HG03354 (cell line): ENCODE results near the gene USP24.
"Not testable (repeated sequence)": the region's sequence is repeated elsewhere in the genome, so short reads cannot be mapped to it uniquely, and the experiment has no call there.

ENCODE experiments used
- ATAC-seq: cut with Tn5 transposase; IDR thresholded peaks from one replicate; pipeline ENCODE4 v1.9.1; 2021; ENCODE audit warnings: mild to moderate bottlenecking; ENCODE audit not compliant: unreplicated experiment, poor library complexity, severe bottlenecking

Gene USP24

GRCh38 chr1:55199735-55200134 is 15.4 kb downstream of the USP24 start:
- not testable (repeated sequence) for ATAC-seq

- ATAC-seq, result no peak
These were observed 17.1 kb downstream of the USP24 start for GRCh38 chr1:55198044-55198443.

DNA sequence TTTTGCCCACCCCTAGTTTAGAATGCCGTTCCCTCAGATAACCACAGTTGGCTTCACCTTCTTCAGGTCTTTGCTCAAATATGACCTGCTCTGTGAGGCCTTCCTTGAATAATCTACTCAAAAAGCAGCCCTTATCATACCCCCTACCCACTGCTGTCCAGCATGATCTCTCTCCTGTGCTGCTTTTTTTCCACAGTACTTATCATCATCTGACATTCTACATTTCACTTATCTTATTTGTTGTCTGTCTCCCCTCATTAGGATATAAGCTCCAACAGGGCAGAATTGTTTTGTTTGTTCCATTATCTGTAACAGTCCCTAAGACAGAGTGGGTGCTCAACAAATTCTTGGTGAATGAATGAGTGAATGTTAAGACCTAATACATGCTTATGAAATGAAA is 18.1 kb downstream of the USP24 start:
- no peak for ATAC-seq

GRCh38 chr1:55196433-55197035 is 18.6 kb downstream of the USP24 start:
- no peak for ATAC-seq

GRCh38 chr1:55195521-55196233 is 19.5 kb downstream of the USP24 start:
- peak; percentile 83 for ATAC-seq

DNA sequence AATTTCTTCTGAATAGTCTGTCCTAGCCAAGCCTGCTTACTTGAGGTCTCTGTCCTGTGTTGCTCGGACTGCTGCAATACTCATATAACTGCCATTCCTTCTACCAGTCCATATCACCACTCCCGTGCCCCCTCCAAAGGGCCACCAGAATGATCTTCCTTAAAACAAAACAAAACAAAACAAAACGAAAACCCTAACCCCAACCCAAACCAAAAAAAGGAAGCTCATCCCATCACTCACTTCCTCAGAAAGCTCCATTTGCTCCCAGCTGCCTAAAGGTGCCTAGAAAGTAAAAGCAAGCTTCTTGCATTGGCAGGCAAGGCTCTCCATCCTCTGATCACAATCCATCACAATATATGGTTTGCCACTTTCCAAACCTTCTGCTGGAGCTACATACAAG is 20.3 kb downstream of the USP24 start:
- ATAC-seq, result no peak

GRCh38 chr1:55192093-55192492 is 23.1 kb downstream of the USP24 start:
- no peak for ATAC-seq

DNA sequence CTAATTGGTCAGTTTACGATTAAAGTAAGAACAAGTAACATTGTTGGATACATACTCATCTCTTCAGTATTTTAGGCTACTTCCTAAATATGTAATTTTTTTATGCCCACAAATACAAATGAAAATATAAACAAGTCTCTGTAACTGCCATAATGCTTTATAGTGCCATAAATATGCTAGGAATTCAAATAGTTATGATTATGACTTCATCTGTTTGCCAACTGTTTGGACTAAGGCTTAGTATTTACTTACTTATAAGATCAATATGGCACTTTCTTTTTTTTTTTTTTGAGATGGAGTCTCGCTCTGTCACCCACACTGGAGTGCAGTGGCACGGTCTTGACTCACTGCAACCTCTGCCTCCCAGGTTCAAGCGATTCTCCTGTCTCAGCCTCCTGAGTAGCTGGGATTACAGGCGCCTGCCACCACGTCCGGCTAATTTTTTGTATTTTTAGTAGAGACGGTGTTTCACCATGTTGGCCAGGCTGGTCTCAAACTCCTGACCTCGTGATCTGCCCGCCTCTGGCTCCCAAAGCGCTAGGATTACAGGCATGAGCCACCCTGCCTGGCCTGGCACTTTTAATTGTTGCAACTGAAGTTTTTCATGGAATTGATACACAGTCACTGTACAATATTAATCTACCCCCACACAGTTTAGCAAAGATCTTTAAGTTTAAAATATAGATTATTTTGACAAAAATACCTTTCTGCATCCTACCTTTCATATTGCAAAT is 23.8 kb downstream of the USP24 start:
- not testable (repeated sequence) for ATAC-seq

- no peak for ATAC-seq
These were observed 25.1 kb downstream of the USP24 start for GRCh38 chr1:55190109-55190508.

DNA sequence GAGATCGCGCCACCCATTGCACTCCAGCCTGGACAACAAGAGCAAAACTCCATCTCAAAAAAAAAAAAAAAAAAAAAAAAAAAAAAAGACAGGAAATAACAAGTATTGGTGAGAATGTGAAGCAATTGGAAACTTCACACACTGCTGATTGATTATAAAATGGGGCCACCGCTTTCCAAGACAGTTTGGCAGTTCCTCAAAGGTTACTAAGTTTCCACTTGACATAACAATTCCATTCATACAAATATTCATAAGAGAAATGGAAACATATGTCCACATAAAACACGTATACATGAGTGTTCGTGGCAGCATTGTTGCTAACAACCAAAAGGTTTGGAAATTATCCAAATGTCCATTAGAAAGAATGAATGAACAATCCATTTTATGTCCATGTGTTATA is 26.3 kb downstream of the USP24 start:
- no peak for ATAC-seq

DNA sequence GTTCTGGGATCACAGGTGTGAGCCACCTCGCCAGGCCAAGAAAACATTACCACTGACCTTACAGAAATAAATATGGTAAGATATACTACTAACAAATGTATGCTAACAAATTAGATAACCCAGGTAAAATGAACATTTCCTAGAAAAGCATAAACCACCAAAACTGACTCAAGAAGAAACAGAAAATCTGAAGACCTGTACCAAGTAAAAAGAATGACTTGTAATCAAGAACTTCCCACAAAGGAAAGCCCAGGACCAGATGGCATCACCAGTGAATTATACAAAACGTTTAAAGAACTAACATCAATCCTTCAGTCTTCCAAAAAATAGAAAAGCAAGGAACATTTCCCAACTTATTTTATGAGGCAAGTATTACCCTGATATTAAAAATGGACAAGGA is 29.3 kb downstream of the USP24 start:
- no peak for ATAC-seq

DNA sequence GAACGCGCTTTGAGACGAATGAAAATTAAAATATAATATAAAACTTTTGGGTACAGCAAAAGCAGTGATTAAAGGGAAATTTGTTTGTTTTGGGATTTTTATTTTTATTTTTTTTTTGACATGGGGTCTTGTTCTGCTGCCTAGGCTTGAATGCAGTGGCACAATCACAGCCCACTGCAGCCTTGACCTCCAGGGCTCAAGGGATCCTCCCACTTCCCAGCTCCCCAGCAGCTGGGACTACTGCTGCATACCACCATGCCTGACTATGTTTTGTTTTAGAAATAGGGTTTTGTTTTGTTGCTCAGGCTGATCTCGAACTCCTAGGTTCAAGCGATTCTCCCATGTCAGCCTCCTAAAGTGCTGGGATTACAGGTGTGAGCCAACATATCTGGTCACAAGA is 30.3 kb downstream of the USP24 start:
- ATAC-seq, result no peak

DNA sequence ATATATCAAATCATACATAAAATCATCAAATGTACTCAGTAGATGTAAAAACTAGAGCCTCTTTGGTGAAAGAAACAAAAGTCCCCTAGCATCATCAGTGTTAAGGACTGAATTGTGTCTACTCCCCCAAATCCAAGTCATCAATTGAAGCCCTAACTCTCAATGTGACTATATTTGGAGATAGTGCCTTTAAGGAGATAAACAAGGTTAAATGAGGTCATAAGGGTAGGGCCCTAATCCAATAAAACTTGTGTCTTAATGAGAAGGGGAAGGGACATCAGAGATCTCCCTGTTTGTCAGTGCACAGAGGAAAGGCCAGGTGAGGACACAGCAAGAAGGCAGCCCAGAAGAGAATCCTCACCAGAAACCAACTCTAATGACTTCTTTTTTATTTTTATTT is 33.5 kb downstream of the USP24 start:
- no peak for ATAC-seq

GRCh38 chr1:55180075-55180670 is 35.0 kb downstream of the USP24 start:
- no peak for ATAC-seq

GRCh38 chr1:55179177-55179835 is 35.9 kb downstream of the USP24 start:
- no peak for ATAC-seq

- no peak for ATAC-seq
These were observed 42.5 kb downstream of the USP24 start for GRCh38 chr1:55172687-55173086.

- no peak for ATAC-seq
These were observed 42.9 kb downstream of the USP24 start for GRCh38 chr1:55172272-55172671.

- ATAC-seq, result no peak
These were observed 43.5 kb downstream of the USP24 start for GRCh38 chr1:55171694-55172093.

GRCh38 chr1:55170426-55170825 is 44.7 kb downstream of the USP24 start:
- ATAC-seq, result no peak

DNA sequence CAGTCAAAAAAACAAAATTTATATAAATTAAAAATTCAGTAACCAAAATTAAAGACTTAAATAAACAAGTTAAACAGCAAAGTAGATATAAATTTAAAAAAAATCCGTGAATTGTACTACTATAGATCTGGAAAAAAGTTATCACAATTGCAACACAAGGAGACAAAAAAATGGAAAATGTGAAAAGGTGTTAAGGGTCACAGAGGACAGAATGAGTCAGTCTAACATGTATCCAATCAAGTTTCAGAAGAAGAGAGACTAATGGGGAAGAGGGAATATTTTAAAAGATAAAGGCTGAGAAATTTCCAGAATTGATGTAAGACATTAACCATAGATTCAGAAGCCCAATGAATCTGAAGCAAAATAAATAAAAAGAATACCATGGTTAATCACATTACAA is 46.0 kb downstream of the USP24 start:
- ATAC-seq, result no peak
